ENCODE measurements around the gene PHKA2. TPM values are rescaled to one million over a fixed set of nuclear protein-coding genes. Genes with fewer than 3 reads are reported as not detected.

The PHKA2 gene
- total RNA-seq, 6 experiments from 2014 or later, result 48.9 to 114 (median 62.1) TPM

DNA sequence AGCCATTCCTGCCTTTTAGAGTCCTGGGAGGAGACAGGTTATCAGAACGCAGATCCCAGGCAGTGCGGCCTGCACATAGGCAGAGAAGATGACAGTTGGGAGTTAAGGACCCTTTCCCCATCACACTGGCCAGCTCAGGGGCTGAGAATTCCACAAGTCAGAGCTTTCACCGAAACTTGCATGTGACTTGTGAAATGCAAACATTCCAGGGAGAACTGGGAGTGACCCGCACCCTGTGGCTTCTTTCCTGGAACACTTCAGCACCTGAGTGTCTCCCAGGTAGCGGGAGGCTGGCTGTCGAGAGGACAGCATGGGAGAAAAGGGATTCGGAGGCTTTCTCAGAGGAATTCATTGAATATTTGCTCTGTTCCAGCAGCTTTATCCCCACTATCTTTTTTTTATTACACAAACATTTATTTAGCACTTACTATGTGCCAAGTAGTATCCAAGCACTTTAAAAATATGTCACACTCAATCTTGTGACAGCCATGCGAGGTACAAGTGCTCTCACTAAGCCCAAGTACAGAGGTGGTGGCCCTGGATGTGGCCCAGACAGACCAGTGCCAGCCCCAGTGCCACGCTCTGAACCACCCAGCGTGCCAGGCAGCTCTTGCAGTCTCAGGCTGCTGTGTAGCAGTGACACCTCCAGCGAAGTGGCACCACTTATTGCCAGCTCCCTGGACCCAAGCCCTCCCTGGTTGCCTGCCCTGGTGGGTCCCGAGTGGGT lies 100.5 kb downstream of the PHKA2 start:
- H3K27ac ChIP-seq, result no peak overlapping the region
- WGBS (ENCODE audit: insufficient coverage, low coverage, low lambda C conversion rate, missing lambda C conversion rate), result 32% methylated on average over 6 of the region's 12 CpGs
- intact Hi-C loops (cut with DNase I), result no loop called here
- no peaks in the 10 kb centered on the region for H3K9me3 ChIP-seq
- no peak for ATAC-seq
- TF ChIP-seq CTCF (IDR thresholded peaks at IDR 0.05), result no peak
- no peak for TF ChIP-seq POLR2A (IDR thresholded peaks at IDR 0.05)
- H3K27me3 ChIP-seq, result no peaks in the 10 kb centered on the region
- H3K4me1 ChIP-seq, result peaks cover 0 to 14% (median 0%) of the 10 kb centered on the region in 4 donors
- H3K4me3 ChIP-seq, result no peak overlapping the region
- H3K36me3 ChIP-seq, result no peaks in the 10 kb centered on the region
- DNase-seq, result no peak

DNA sequence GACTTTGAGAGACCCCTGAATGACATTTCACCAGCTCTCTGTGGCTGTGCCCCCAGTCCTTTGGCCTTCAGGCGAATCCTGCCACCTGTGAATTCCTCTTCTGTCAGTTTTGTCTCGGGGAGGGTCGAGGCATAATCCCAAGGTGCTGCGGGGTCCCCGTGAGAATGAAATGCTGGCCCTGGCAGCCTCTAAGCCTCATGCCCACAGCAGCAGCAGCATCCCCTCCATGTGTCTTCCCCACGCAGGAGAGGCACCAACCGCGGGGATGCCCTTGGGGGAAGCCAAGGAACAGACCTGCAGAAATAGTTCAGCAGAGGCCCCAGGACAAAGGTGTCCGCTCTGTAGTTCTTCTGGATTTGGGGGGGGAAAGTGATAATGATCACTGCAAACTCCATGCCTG lies 104.8 kb downstream of the PHKA2 start:
- Histone ChIP-seq H3K4me1 (no peaks in the 10 kb centered on the region), H3K27ac (no peak overlapping the region), H3K9me3 (no peaks in the 10 kb centered on the region), H3K27me3 (no peaks in the 10 kb centered on the region), H3K36me3 (no peaks in the 10 kb centered on the region), H3K4me3 (no peak overlapping the region)
- 75% methylated on average over 2 of the region's 9 CpGs for WGBS (ENCODE audit: insufficient coverage, low coverage, low lambda C conversion rate, missing lambda C conversion rate)
- DNase-seq (no peak), ATAC-seq (no peak)
- TF ChIP-seq POLR2A (IDR thresholded peaks at IDR 0.05) (no peak), CTCF (IDR thresholded peaks at IDR 0.05) (no peak)
- intact Hi-C loops (cut with DNase I), result no loop called here

GRCh38 chrX:18877469-18877868 lies 106.4 kb downstream of the PHKA2 start:
- peak; percentile 40 to 74 (median 55) for ATAC-seq

DNA sequence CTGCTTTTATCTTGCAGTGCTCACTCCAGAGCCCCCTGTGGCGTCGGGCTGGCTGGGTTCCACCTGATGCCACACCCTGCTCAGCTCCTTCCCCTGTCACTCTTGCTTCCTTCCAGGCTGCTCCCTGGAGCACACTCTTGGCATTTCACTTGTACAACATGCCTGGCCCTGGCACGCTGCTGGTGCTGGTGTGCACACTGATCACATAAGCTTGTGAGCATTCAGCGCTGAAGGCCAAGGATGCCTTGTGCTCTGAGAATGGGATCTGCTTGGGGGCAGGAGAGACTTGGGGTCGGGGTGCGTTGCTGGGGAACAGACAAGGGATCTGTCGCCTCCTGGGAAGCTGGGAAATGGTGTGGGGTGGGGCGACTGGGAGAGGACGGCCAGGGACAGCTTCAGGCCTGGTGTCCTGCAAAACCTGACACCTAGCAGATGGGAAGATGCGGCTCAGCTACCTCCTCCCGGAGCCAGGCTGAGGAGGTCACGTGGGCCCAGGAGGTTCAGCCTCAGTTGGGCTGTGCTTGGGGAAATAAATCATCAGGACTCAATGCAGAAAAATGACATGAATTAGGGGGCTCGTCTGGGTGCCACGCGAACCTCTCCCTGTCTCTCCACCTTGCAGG lies 108.5 kb downstream of the PHKA2 start:
- TF ChIP-seq POLR2A (IDR thresholded peaks at IDR 0.05) (no peak), CTCF (IDR thresholded peaks at IDR 0.05) (no peak)
- ATAC-seq, result no peak
- DNase-seq, result no peak
- Histone ChIP-seq H3K36me3 (no peaks in the 10 kb centered on the region), H3K4me1 (no peaks in the 10 kb centered on the region), H3K27me3 (no peaks in the 10 kb centered on the region), H3K27ac (no peak overlapping the region), H3K4me3 (no peak overlapping the region), H3K9me3 (no peaks in the 10 kb centered on the region)
- intact Hi-C loops (cut with DNase I), result no loop called here
- 24% methylated on average over 2 of the region's 15 CpGs for WGBS (ENCODE audit: insufficient coverage, low coverage, low lambda C conversion rate, missing lambda C conversion rate)

More at GRCh38 chrX:18877469-18877868, 106.4 kb downstream of the PHKA2 start:
- Histone ChIP-seq H3K9me3 (no peaks in the 10 kb centered on the region), H3K27ac (no peak overlapping the region), H3K27me3 (no peaks in the 10 kb centered on the region), H3K4me1 (no peaks in the 10 kb centered on the region), H3K36me3 (no peaks in the 10 kb centered on the region), H3K4me3 (no peak overlapping the region)
- no peak for DNase-seq
- no peak for TF ChIP-seq CTCF (IDR thresholded peaks at IDR 0.05)
- TF ChIP-seq POLR2A (IDR thresholded peaks at IDR 0.05), result no peak
- intact Hi-C loops (cut with DNase I), result no loop called here
- 55% methylated on average over 5 of the region's 7 CpGs for WGBS (ENCODE audit: insufficient coverage, low coverage, low lambda C conversion rate, missing lambda C conversion rate)

All from right lobe of liver (tissue), 6 donors.